GM10266 (cell line): Measurements from ENCODE around the gene KEAP1.
"Not testable (repeated sequence)": the region's sequence is repeated elsewhere in the genome, so short reads cannot be mapped to it uniquely, and the experiment has no call there.

ENCODE experiments used
- DNase-seq: peaks from one replicate; pipeline ENCODE4 v3.0.0; 2012; ENCODE audit errors: extremely low spot score
- CTCF ChIP-seq: IDR thresholded peaks from 2 replicates; pipeline ENCODE4 v1.5.1; 2012; ENCODE audit warnings: mild to moderate bottlenecking, low read depth; ENCODE audit not compliant: control insufficient read depth, insufficient read depth; ENCODE audit errors: missing control alignments

Gene KEAP1

GRCh38 chr19:10537668-10538067, 34.5 kb upstream of the KEAP1 start:
- no peak for TF ChIP-seq CTCF
- DNase-seq, result no peak

GRCh38 chr19:10535613-10536012, 32.5 kb upstream of the KEAP1 start:
- peak; percentile 2 for DNase-seq
- no peak for TF ChIP-seq CTCF

- TF ChIP-seq CTCF, result no peak
- DNase-seq, result peak; percentile 3
Measured at GRCh38 chr19:10533646-10534386, 30.7 kb upstream of the KEAP1 start.

GRCh38 chr19:10532457-10532856, 29.3 kb upstream of the KEAP1 start:
- DNase-seq, result no peak

GRCh38 chr19:10526887-10527286, 23.7 kb upstream of the KEAP1 start:
- DNase-seq, result not testable (repeated sequence)

More at GRCh38 chr19:10532457-10532856, 29.3 kb upstream of the KEAP1 start:
- no peak for TF ChIP-seq CTCF

- DNase-seq, result no peak
- no peak for TF ChIP-seq CTCF
Measured at GRCh38 chr19:10525636-10526035, 22.5 kb upstream of the KEAP1 start.

GRCh38 chr19:10523135-10523636, 20.0 kb upstream of the KEAP1 start:
- DNase-seq, result no peak
- no peak for TF ChIP-seq CTCF
